NT2/D1 (cell line): Measurements from ENCODE around the gene MTHFD1.

Experiments used
- SUZ12 ChIP-seq: IDR thresholded peaks from 2 replicates; pipeline ENCODE4 v1.6.1; 2011; ENCODE audit not compliant: insufficient read length, insufficient read depth; ENCODE audit errors: extremely low read depth
- ZNF274 ChIP-seq: IDR thresholded peaks from 2 replicates; pipeline ENCODE4 v1.6.1; 2011; ENCODE audit warnings: mild to moderate bottlenecking, low read depth, low read length

DNA sequence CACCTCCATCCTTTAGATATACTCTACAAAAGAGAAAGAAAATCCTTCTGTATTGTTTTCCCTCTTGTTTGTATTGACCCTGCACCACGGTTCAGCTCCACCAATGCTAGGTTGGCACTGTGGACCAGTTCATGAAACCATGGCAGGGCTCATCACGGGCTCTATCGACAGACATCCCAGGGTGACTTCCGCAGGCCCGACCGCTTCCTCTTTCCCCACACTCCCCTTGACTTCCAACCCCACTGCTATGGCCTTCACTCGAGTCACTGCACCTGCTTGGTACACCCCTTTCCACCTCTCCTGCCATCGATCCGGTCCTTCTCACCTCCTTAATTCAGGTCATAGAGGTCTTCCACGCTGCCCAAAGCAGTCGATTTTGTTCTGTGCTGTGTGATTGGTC, 56.0 kb downstream of the MTHFD1 start:
- TF ChIP-seq ZNF274 (no peak), SUZ12 (no peak)
